ENCODE data around the gene OCA2.

The OCA2 gene

GRCh38 chr15:28118531-28118930, 19.4 kb upstream of the OCA2 start:
- DNase-seq = no peak

GRCh38 chr15:28118083-28118482, 19.0 kb upstream of the OCA2 start:
- no peak for DNase-seq

- DNase-seq = no peak
Observed at GRCh38 chr15:28117432-28117990, 18.4 kb upstream of the OCA2 start.

GRCh38 chr15:28116521-28117431, 17.7 kb upstream of the OCA2 start:
- no peak for DNase-seq

- DNase-seq = no peak
Observed at GRCh38 chr15:28115871-28116270, 16.8 kb upstream of the OCA2 start.

- DNase-seq = no peak
Observed at GRCh38 chr15:28114721-28115622, 15.9 kb upstream of the OCA2 start.

GRCh38 chr15:28114114-28114455, 15.0 kb upstream of the OCA2 start:
- DNase-seq = no peak

- no peak for DNase-seq
Observed at GRCh38 chr15:28113394-28114113, 14.4 kb upstream of the OCA2 start.

- DNase-seq = no peak
Observed at GRCh38 chr15:28112962-28113361, 13.8 kb upstream of the OCA2 start.

GRCh38 chr15:28112101-28112760, 13.1 kb upstream of the OCA2 start:
- DNase-seq = no peak

- no peak for DNase-seq
Observed at GRCh38 chr15:28111543-28111942, 12.4 kb upstream of the OCA2 start.

- DNase-seq = no peak
Observed at GRCh38 chr15:28110481-28110881, 11.4 kb upstream of the OCA2 start.

GRCh38 chr15:28109626-28110455, 10.7 kb upstream of the OCA2 start:
- DNase-seq = no peak

GRCh38 chr15:28107904-28108275, 8.8 kb upstream of the OCA2 start:
- DNase-seq = no peak

GRCh38 chr15:28107111-28107903, 8.2 kb upstream of the OCA2 start:
- DNase-seq = no peak

GRCh38 chr15:28106294-28107110, 7.4 kb upstream of the OCA2 start:
- peak; percentile 30 for DNase-seq

GRCh38 chr15:28105793-28106192, 6.7 kb upstream of the OCA2 start:
- DNase-seq = no peak

GRCh38 chr15:28105224-28105791, 6.2 kb upstream of the OCA2 start:
- DNase-seq = no peak

GRCh38 chr15:28104326-28104725, 5.2 kb upstream of the OCA2 start:
- DNase-seq = no peak
